ENCODE data around the gene INPP5D.

The INPP5D gene

GRCh38 chr2:233023007-233023760, 37.0 kb upstream of the INPP5D start:
- DNase-seq (ENCODE audit: extremely low read depth, low read depth), result no peak
- no peak overlapping the region for H3K4me3 ChIP-seq (replicated peaks; ENCODE audit: low read depth, low read length)
- TF ChIP-seq CTCF (IDR thresholded peaks at IDR 0.05; ENCODE audit: low read depth, low read length, missing control alignments), result no peak

GRCh38 chr2:233023761-233024410, 36.3 kb upstream of the INPP5D start:
- no peak for TF ChIP-seq CTCF (IDR thresholded peaks at IDR 0.05; ENCODE audit: low read depth, low read length, missing control alignments)
- H3K4me3 ChIP-seq (replicated peaks; ENCODE audit: low read depth, low read length), result no peak overlapping the region
- no peak for DNase-seq (ENCODE audit: extremely low read depth, low read depth)

GRCh38 chr2:233025706-233026105, 34.4 kb upstream of the INPP5D start:
- TF ChIP-seq CTCF (IDR thresholded peaks at IDR 0.05; ENCODE audit: low read depth, low read length, missing control alignments), result no peak
- no peak overlapping the region for H3K4me3 ChIP-seq (replicated peaks; ENCODE audit: low read depth, low read length)
- DNase-seq (ENCODE audit: extremely low read depth, low read depth), result no peak

- no peak overlapping the region for H3K4me3 ChIP-seq (replicated peaks; ENCODE audit: low read depth, low read length)
- TF ChIP-seq CTCF (IDR thresholded peaks at IDR 0.05; ENCODE audit: low read depth, low read length, missing control alignments), result no peak
- DNase-seq (ENCODE audit: extremely low read depth, low read depth), result no peak
Measured at GRCh38 chr2:233026198-233026813, 33.8 kb upstream of the INPP5D start.

GRCh38 chr2:233029321-233029720, 30.8 kb upstream of the INPP5D start:
- no peak for TF ChIP-seq CTCF (IDR thresholded peaks at IDR 0.05; ENCODE audit: low read depth, low read length, missing control alignments)
- no peak for DNase-seq (ENCODE audit: extremely low read depth, low read depth)

GRCh38 chr2:233031556-233032500, 28.3 kb upstream of the INPP5D start:
- no peak for TF ChIP-seq CTCF (IDR thresholded peaks at IDR 0.05; ENCODE audit: low read depth, low read length, missing control alignments)
- no peak overlapping the region for H3K4me3 ChIP-seq (replicated peaks; ENCODE audit: low read depth, low read length)
- no peak for DNase-seq (ENCODE audit: extremely low read depth, low read depth)

More at GRCh38 chr2:233029321-233029720, 30.8 kb upstream of the INPP5D start:
- no peak overlapping the region for H3K4me3 ChIP-seq (replicated peaks; ENCODE audit: low read depth, low read length)

Data from HFF-Myc (cell line).